Uterus (tissue), 2 donors: ENCODE results near the gene CELF2.

Source experiments
- CTCF ChIP-seq, 4 experiments: fragments of 200-600 bp in 2 of 4; fragments of 450-650 bp in 2 of 4; sonication (generic) in 2 of 4; IDR thresholded peaks; one replicate each; pipeline ENCODE4 v1.5.1; 2016 to 2019; ENCODE audit warnings: antibody characterized with exemption in 4 of 4, mild to moderate bottlenecking in 2 of 4, moderate library complexity in 1 of 4
- POLR2A ChIP-seq, 2 donors: fragments of 450-650 bp; IDR thresholded peaks; one replicate each; pipeline ENCODE4 v1.6.1; 2016; ENCODE audit warnings: antibody characterized with exemption in 2 of 2, mild to moderate bottlenecking in 1 of 2, moderate library complexity in 1 of 2

GRCh38 chr10:10993785-10994184, 23.9 kb upstream of the CELF2 start:
- TF ChIP-seq CTCF (IDR thresholded peaks at IDR 0.05) = no peak
- TF ChIP-seq POLR2A (IDR thresholded peaks at IDR 0.05) = no peak
